ENCODE results near the gene GALNT18. TPM values are rescaled to one million over a fixed set of nuclear protein-coding genes. Genes with fewer than 3 reads are reported as not detected.

The GALNT18 gene
- total RNA-seq, 1 experiment from 2014 or later: 1.7 TPM

DNA sequence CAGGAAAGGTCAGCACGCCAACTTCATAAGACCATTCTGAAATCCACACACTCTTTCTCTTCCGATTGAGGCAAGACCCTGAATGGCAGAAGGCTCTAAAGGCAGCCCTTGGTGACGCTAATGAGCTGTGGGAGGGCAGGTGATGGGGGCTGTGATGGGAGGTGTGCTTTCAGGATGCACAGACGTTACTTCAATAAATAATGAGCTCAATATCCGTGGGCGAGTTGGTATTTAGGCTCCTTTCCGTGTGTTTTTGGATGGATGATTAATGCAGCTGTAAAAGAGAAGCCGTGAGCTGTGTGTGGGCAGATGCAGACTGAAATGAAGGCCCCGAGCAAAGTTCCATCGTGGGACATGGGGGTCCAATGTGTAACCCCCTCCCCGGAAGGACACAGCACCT is 138.2 kb downstream of the GALNT18 start:
- peaks cover 0 to 1% (median 0%) of the 10 kb centered on the region in 3 experiments; a peak in 1 of 7 replicates for H3K36me3 Mint-ChIP-seq (ENCODE audit: insufficient read depth in 1 of 3, low read depth in 3 of 3)
- Histone ChIP-seq H3K27me3 (ENCODE audit: insufficient read depth, low read length) (no peaks in the 10 kb centered on the region), H3K4me2 (ENCODE audit: insufficient read depth, insufficient read length, low read length) (no peak overlapping the region), H3K23ac (ENCODE audit: insufficient read length, low read depth, low read length) (no peak overlapping the region), H2BK5ac (ENCODE audit: insufficient read length, low read length) (no peak overlapping the region), H3K23me2 (ENCODE audit: insufficient read length, low read depth, low read length, poor library complexity, severe bottlenecking) (no peaks in the 10 kb centered on the region), H3K4ac (ENCODE audit: low read depth, low read length) (no peak overlapping the region), H3K4me1 (ENCODE audit: insufficient read depth, low read length) (peaks cover 3% of the 10 kb centered on the region; the same call in 1 of the 2 replicates), H2BK20ac (ENCODE audit: low read depth, low read length, poor library complexity, severe bottlenecking) (no peak overlapping the region), H3T11ph (ENCODE audit: low read length) (no peak overlapping the region), H3K27ac (ENCODE audit: insufficient read length, low read depth, low read length) (no peak overlapping the region), H3K79me1 (ENCODE audit: insufficient read depth, low read depth, low read length, poor library complexity, severe bottlenecking) (no peaks in the 10 kb centered on the region), H2BK120ac (ENCODE audit: low read depth, low read length, poor library complexity, severe bottlenecking) (no peak overlapping the region), H3K56ac (ENCODE audit: insufficient read length, low read depth, low read length) (no peak overlapping the region), H2AK5ac (ENCODE audit: insufficient read length, low read length) (no peak overlapping the region), H2BK12ac (ENCODE audit: insufficient read length, low read depth, low read length) (no peak overlapping the region), H4K91ac (ENCODE audit: insufficient read length, low read depth, low read length) (no peak overlapping the region), H4K20me1 (ENCODE audit: control insufficient read depth, insufficient read depth, insufficient read length) (no peaks in the 10 kb centered on the region), H4K5ac (ENCODE audit: insufficient read length, low read depth, low read length) (no peak overlapping the region), H4K8ac (replicated peaks; ENCODE audit: insufficient read length, low read depth, low read length) (no peak overlapping the region), H3K79me2 (ENCODE audit: insufficient read depth, low read length) (no peaks in the 10 kb centered on the region), H2BK15ac (ENCODE audit: low read depth, low read length) (no peak overlapping the region), H3K18ac (ENCODE audit: insufficient read length, low read depth, low read length) (no peak overlapping the region), H3K14ac (ENCODE audit: insufficient read depth, low read length) (no peak overlapping the region), H3K9ac (ENCODE audit: extremely low read depth, insufficient read length, low read length) (no peak overlapping the region), H2AFZ (ENCODE audit: low read length) (no peak overlapping the region), H3K9me3 (ENCODE audit: control insufficient read depth, low read depth, low read length) (no peaks in the 10 kb centered on the region)
- WGBS (ENCODE audit: extremely low coverage, insufficient read length, low lambda C conversion rate): no CpG with 5 or more reads among the region's 11 CpGs
- DNase-seq: no peak
- TF ChIP-seq, protein P1, sequence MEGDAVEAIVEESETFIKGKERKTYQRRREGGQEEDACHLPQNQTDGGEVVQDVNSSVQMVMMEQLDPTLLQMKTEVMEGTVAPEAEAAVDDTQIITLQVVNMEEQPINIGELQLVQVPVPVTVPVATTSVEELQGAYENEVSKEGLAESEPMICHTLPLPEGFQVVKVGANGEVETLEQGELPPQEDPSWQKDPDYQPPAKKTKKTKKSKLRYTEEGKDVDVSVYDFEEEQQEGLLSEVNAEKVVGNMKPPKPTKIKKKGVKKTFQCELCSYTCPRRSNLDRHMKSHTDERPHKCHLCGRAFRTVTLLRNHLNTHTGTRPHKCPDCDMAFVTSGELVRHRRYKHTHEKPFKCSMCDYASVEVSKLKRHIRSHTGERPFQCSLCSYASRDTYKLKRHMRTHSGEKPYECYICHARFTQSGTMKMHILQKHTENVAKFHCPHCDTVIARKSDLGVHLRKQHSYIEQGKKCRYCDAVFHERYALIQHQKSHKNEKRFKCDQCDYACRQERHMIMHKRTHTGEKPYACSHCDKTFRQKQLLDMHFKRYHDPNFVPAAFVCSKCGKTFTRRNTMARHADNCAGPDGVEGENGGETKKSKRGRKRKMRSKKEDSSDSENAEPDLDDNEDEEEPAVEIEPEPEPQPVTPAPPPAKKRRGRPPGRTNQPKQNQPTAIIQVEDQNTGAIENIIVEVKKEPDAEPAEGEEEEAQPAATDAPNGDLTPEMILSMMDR (conservative IDR thresholded peaks at IDR 0.05): no peak
- H3K9me3 Mint-ChIP-seq: no peaks in the 10 kb centered on the region
- H3K4me3 Mint-ChIP-seq: no peak overlapping the region
- H3K27me3 Mint-ChIP-seq (ENCODE audit: low read depth): no peaks in the 10 kb centered on the region; the same call in 1 of the 2 replicates
- peaks cover 6 to 16% of the 10 kb centered on the region in 2 experiments for H3K4me1 Mint-ChIP-seq
- no peak overlapping the region for H3K27ac Mint-ChIP-seq
